ENCODE measurements around the gene WDFY4.

DNA sequence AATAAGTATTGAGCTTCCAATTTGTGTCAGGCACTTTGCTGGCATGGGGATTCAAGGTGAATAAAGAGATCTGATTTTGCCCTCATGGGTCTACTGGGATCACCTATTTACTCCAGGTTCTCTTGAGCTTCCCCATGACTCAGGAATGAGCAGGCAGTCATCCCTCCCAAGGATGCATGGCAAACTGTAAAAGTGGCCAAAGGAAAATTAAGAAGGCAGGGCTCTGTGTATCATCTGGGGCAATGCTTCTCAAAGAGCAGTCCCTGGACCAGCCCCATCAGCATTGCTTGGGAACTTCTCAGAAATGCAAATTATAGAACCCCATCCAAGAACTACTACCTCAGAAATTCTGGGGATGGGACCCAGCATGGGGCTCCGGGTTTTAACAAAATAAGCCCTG lies 48.7 kb downstream of the WDFY4 start:
- TF ChIP-seq, protein P1, sequence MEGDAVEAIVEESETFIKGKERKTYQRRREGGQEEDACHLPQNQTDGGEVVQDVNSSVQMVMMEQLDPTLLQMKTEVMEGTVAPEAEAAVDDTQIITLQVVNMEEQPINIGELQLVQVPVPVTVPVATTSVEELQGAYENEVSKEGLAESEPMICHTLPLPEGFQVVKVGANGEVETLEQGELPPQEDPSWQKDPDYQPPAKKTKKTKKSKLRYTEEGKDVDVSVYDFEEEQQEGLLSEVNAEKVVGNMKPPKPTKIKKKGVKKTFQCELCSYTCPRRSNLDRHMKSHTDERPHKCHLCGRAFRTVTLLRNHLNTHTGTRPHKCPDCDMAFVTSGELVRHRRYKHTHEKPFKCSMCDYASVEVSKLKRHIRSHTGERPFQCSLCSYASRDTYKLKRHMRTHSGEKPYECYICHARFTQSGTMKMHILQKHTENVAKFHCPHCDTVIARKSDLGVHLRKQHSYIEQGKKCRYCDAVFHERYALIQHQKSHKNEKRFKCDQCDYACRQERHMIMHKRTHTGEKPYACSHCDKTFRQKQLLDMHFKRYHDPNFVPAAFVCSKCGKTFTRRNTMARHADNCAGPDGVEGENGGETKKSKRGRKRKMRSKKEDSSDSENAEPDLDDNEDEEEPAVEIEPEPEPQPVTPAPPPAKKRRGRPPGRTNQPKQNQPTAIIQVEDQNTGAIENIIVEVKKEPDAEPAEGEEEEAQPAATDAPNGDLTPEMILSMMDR (IDR thresholded peaks at IDR 0.05), result no peak
- no peak for TF ChIP-seq EZH2phosphoT487 (IDR thresholded peaks at IDR 0.05)
